ENCODE measurements around the gene AMOTL2.

Gene AMOTL2

DNA sequence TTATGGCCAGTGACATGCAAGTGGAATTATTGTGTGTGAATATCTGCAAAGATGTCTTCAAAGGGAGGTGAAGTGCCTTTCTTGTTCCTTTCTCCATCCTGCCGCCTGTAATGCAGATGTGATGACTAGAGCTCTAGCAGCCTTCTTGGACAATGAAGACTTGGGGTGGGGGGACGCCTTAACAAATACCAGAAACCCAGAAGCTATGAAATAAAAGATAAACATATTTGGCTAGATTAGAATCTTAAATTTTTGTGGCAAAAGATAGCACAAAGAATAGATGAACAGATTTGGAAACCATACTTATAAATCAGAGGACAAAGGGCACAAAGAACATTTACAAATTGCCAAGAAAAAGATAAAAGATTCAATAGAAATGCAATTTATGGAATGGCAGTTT, 56.1 kb downstream of the AMOTL2 start:
- TF ChIP-seq, protein P1, sequence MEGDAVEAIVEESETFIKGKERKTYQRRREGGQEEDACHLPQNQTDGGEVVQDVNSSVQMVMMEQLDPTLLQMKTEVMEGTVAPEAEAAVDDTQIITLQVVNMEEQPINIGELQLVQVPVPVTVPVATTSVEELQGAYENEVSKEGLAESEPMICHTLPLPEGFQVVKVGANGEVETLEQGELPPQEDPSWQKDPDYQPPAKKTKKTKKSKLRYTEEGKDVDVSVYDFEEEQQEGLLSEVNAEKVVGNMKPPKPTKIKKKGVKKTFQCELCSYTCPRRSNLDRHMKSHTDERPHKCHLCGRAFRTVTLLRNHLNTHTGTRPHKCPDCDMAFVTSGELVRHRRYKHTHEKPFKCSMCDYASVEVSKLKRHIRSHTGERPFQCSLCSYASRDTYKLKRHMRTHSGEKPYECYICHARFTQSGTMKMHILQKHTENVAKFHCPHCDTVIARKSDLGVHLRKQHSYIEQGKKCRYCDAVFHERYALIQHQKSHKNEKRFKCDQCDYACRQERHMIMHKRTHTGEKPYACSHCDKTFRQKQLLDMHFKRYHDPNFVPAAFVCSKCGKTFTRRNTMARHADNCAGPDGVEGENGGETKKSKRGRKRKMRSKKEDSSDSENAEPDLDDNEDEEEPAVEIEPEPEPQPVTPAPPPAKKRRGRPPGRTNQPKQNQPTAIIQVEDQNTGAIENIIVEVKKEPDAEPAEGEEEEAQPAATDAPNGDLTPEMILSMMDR (IDR thresholded peaks at IDR 0.05): no peak
- H3K9me3 ChIP-seq (ENCODE audit: control insufficient read depth, low read length): no peaks in the 10 kb centered on the region
- H3K36me3 ChIP-seq (ENCODE audit: control insufficient read depth, insufficient read depth, low read length): no peaks in the 10 kb centered on the region
- no peak overlapping the region for H3K27ac ChIP-seq
- H3K27me3 ChIP-seq (ENCODE audit: control insufficient read depth, insufficient read depth, low read length): no peaks in the 10 kb centered on the region
- H2AFZ ChIP-seq: no peak overlapping the region
- no peak overlapping the region for H3K4me3 ChIP-seq (ENCODE audit: low read depth, low read length)
- no peaks in the 10 kb centered on the region for H3K79me2 ChIP-seq
- H3K9ac ChIP-seq: no peak overlapping the region
- peaks cover 10% of the 10 kb centered on the region for H3K4me1 ChIP-seq
- H3K4me2 ChIP-seq (ENCODE audit: low read length): no peak overlapping the region

DNA sequence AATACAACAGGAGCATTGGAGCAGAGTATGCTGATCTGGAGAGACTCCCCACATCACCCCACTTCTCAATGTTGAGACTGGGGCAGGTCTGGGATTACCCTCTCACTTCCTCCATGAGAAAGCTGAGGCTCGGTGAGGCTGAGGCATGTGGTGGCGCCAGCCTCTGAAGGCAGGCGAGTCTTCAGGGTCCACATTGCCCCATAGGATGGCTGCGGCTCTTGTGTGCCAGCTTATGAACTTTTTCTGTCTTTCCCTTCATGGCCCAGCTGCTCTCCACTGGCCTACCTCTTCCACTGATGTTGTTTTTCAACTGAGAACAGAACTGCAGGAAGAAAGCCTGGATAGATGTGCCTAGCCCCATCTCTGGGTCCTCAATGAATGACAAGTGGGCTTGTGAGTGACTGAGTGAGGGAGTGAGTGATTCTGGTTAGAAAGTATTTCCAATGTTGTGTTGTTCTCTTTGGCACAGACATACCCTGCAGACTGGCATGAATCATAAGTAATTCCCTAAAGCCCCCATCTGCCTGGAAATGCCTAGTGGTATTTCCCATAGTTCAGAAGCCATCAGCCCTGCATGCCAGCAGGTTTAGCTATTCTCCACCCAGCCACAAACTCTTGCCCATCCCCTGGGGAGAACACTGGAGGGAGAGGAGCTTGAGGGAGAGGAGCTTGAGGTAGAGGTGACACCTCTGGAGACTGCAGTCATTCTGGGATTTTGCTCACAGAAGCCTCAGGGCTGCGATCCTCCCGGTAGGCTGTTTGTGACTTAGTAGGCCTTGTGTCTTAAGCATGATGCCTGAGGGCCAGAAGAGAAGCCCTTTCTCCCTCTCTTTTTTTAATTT, 56.9 kb downstream of the AMOTL2 start:
- Histone ChIP-seq H3K4me3 (ENCODE audit: low read depth, low read length) (no peak overlapping the region), H3K9me3 (ENCODE audit: control insufficient read depth, low read length) (no peaks in the 10 kb centered on the region), H3K9ac (no peak overlapping the region), H3K4me1 (peaks cover 12% of the 10 kb centered on the region), H3K36me3 (ENCODE audit: control insufficient read depth, insufficient read depth, low read length) (no peaks in the 10 kb centered on the region), H2AFZ (no peak overlapping the region), H3K4me2 (ENCODE audit: low read length) (no peak overlapping the region), H3K27ac (no peak overlapping the region), H3K27me3 (ENCODE audit: control insufficient read depth, insufficient read depth, low read length) (no peaks in the 10 kb centered on the region), H3K79me2 (no peaks in the 10 kb centered on the region)
- TF ChIP-seq, protein P1 (IDR thresholded peaks at IDR 0.05): no peak

DNA sequence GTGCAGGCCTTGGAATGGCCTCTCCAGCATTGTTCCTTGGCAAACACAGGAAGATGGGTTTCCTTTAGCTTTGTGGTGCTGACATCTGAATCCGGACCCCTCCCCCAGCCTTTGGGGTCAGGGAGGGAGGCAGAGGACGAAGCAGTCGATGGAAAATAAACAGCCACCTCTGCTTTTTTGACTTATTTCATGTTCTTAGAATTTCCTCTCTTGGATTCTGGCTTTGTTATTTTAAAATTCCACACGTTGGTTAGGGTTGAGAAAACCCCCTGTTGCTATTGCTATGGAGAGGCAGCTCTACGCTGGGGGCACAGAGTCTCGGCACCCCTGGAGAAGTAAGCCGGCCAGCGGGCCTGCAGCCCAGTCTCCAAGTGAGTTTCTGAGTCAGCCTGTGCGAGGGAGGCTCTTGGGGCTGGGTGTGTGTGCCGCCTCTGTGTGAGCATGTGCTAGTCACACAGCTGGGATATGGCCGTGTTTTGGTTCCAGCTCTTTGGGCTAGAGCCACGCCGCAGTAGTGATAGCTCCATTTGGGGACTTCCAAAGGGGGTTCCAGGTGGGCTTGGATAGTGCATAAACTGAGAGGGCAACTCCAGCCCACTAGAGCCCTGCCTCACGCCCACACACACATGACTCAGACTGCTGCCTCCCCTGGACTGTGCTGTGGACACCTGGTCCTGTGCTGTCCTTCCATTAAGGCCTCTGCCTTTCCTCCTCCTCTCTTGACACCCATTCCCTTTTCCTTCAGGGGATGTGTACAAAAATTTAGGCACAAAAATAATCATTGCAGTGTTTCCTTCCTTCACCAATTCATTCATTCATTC, 58.8 kb downstream of the AMOTL2 start:
- peaks cover 18% of the 10 kb centered on the region for H3K4me1 ChIP-seq
- H3K4me2 ChIP-seq (ENCODE audit: low read length): no peak overlapping the region
- TF ChIP-seq, protein P1 (IDR thresholded peaks at IDR 0.05): no peak
- H3K9me3 ChIP-seq (ENCODE audit: control insufficient read depth, low read length): no peaks in the 10 kb centered on the region
- H3K9ac ChIP-seq: no peak overlapping the region
- H3K27me3 ChIP-seq (ENCODE audit: control insufficient read depth, insufficient read depth, low read length): no peaks in the 10 kb centered on the region
- H3K27ac ChIP-seq: peak overlapping the region; percentile 16
- no peak overlapping the region for H3K4me3 ChIP-seq (ENCODE audit: low read depth, low read length)
- H3K36me3 ChIP-seq (ENCODE audit: control insufficient read depth, insufficient read depth, low read length): no peaks in the 10 kb centered on the region
- no peaks in the 10 kb centered on the region for H3K79me2 ChIP-seq
- no peak overlapping the region for H2AFZ ChIP-seq

DNA sequence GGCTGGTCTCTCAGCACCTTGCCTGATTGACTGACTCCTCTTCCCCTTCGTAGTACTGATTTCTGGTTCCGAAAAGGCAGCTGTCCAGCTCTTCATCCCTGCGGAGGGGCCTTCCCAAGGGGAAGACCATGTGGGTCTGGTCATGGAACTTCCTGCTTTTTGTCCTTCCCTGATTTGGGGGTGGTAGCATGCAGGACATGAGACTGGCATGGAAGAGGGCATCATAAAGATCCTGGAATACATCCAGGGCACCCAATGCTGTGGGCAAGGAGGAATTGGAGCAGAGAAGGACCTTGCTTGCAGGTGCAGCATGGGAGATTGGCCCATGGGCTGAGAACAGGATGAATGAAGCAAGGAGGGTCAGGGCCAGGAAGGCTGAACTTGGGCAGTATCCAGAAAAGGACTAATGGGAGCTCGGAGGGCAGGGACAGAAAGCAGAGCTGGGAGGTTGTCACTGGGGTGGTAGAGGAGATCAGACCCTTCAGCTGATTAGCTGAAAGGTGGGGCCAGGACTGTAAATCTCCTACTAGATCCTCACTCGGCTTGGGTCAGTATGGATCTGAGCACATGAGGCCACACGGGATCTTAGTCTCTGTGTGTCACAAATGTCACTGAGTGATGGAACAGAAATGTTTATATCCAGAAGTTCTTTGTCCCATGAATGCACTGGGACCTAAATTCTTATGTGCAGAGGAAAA, 59.5 kb downstream of the AMOTL2 start:
- no peaks in the 10 kb centered on the region for H3K27me3 ChIP-seq (ENCODE audit: control insufficient read depth, insufficient read depth, low read length)
- no peak overlapping the region for H3K9ac ChIP-seq
- H3K36me3 ChIP-seq (ENCODE audit: control insufficient read depth, insufficient read depth, low read length): no peaks in the 10 kb centered on the region
- peaks cover 20% of the 10 kb centered on the region for H3K4me1 ChIP-seq
- no peaks in the 10 kb centered on the region for H3K79me2 ChIP-seq
- peak overlapping the region; percentile 36 for H3K27ac ChIP-seq
- H3K4me2 ChIP-seq (ENCODE audit: low read length): no peak overlapping the region
- TF ChIP-seq, protein P1 (IDR thresholded peaks at IDR 0.05): no peak
- no peaks in the 10 kb centered on the region for H3K9me3 ChIP-seq (ENCODE audit: control insufficient read depth, low read length)
- H2AFZ ChIP-seq: peak overlapping the region; percentile 46
- H3K4me3 ChIP-seq (ENCODE audit: low read depth, low read length): no peak overlapping the region
